Measurements from ENCODE around the gene ECE2.

Gene ECE2

DNA sequence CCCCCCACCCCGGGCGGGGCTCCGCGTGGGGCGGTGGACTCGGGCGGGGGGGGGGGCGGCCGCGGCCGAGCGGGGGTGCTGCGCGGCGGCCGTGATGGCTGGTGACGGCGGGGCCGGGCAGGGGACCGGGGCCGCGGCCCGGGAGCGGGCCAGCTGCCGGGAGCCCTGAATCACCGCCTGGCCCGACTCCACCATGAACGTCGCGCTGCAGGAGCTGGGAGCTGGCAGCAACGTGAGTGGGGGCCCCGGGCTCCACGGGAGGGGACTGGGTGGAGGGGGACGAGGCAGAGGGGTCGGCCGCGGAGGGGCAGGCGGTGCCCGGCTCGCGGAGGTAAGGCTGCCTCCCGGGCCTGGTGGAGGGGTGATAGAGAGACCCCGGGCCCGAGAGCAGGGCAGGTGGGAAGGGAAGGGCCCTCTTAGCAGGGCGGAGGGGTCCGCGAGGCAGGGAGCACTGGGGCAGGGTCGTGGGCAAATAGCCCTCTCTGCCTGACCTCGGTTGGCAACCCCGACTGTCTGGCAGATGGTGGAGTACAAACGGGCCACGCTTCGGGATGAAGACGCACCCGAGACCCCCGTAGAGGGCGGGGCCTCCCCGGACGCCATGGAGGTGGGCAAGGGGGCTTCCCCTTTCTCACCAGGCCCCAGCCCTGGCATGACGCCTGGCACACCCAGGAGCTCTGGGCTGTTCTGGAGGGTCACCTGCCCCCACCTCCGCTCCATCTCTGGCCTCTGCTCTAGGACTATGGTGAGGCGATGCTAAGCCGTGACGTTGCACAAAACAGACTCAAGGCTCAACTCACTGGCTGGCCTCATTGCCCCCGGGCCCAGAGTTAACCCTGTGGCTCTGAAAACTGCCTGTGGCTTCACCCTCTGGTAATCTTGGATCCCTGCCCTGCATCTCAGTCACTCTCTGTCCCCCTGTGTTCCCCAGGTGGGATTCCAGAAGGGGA lies at the start of gene ECE2:
Gene ECE2, plus strand, starts transcription at position 62 of the 950 bp plus-strand sequence. Its CDS starts 132 bp downstream, at position 194.
- DNase-seq (ENCODE audit: low read depth in 2 of 2): no peak

DNA sequence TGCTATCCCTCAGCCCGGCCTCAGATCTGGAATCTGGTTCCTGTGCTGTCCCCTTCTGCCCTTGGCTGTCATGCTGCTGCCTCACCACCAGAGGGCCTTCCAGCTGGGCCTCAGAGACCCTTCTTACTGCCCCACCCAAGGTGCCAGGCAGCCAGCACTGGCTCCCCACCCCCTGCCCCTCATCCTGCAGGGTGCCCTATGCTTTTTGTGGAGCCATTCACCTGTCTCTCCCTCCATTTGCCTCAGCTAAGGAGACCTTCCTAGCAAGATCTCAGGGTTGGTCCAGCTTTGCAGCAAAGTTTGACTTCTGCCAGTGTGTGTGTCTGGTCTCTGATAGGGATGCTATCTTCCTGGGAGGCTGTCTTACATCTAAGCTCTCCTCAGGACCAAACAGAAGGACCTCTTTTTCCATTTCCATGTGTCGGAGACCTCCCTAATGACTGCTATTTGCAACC lies 48.3 kb upstream of the ECE2 start:
- peak in 1 of 2 donors; percentile 36 for DNase-seq (ENCODE audit: low read depth in 2 of 2)

DNA sequence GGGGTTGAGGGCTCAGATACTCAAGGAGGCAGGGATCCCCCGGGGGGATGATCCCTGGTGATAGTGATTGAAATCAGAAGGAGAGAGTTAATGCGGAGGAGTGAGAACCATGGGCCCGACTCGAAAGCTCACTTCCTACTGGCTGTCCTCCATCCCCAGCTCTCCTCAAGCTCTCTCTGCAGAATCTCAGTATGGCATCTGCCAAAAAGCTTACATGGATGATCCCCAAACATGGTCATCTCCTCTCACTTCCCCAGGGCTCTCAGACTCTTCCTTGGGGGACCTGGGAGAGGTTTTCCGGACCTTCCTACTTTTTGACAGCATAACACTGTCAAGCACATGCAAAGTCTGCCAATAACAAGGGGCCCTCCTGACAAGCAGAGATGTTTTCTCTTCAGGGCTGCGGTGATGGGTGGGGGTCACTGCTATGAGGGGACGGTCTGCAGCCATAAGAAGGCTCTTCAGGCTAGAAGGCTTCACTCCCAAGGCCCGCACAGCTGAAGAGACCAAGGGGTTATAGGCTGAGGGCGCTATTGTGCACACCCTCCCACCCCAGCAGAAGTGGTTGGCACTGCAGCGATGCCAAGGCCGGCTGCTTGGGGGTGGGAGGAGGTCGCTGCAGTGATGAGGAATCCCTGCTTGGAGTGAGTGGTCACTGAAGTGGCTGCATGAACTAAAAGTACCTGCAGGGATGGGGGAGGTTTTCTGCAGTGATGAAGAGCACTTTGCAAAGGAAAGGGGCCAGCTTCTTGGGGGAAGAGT lies 47.3 kb upstream of the ECE2 start:
- DNase-seq (ENCODE audit: low read depth in 2 of 2): no peak

DNA sequence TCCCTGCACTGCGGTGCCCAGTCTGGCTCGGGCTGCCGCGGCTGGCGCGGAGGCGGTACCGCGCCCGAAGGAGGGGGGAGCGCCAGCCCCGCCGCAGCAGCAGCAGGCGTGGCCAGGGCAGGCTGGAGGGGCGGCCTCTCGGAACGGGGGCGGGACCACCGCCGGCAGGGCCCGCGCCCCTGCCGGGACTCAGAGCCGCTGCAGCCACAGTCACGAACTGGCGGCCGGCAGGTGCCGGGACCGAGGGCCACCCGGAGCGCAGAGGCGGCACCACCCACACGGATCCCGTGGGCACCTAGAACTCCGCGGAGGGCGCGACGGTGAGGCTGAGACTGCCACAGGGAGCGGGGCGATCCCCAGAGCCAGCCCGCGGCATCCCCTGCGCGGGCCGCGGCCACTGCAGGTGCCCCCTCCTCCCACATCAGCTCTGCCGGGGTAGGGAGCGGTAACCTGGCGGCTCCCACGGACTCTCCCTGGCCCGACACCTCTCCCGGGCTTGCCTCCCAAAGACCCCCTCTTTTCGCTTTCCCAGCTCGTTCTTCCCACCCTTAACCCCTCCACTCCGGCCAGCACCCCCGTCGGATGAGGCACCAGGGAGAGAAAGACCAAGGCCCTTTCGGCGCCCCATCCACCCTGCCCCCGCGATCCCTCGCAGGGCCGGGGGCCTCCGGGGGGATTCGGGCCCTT lies 46.3 kb upstream of the ECE2 start, which contains the start of gene VWA5B2:
Gene VWA5B2, plus strand, starts transcription at position 192 of the 687 bp plus-strand sequence. CDS start 944 bp downstream, outside the sequence.
- DNase-seq (ENCODE audit: low read depth in 2 of 2): peak; percentile 18 to 54

DNA sequence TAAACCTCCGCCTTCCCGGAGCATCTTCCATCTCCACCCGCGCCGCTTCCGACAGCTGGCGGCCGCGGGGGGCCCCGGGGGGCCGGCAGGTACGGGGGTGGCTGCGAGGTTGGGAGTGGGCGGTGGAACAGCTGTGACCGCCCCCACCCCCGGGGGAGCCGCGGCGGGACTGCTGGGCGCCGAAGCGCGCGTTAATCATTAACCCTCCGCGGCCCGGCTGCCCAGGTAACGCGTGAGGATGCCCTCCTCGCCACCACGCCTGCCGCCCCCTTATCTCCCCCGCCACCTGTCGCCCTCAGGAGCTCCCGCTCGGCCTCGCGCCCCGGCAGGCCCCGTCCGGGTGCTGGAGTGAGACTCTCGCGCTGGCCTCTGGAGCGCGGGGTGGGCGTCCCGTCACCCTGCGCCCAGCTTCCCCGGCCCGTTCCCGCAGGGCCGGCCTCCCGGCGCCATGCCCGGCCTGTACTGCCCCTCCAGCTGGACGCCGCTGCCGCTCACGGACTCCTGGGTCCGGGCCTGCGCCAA lies 45.7 kb upstream of the ECE2 start:
- no peak for DNase-seq (ENCODE audit: low read depth in 2 of 2)

DNA sequence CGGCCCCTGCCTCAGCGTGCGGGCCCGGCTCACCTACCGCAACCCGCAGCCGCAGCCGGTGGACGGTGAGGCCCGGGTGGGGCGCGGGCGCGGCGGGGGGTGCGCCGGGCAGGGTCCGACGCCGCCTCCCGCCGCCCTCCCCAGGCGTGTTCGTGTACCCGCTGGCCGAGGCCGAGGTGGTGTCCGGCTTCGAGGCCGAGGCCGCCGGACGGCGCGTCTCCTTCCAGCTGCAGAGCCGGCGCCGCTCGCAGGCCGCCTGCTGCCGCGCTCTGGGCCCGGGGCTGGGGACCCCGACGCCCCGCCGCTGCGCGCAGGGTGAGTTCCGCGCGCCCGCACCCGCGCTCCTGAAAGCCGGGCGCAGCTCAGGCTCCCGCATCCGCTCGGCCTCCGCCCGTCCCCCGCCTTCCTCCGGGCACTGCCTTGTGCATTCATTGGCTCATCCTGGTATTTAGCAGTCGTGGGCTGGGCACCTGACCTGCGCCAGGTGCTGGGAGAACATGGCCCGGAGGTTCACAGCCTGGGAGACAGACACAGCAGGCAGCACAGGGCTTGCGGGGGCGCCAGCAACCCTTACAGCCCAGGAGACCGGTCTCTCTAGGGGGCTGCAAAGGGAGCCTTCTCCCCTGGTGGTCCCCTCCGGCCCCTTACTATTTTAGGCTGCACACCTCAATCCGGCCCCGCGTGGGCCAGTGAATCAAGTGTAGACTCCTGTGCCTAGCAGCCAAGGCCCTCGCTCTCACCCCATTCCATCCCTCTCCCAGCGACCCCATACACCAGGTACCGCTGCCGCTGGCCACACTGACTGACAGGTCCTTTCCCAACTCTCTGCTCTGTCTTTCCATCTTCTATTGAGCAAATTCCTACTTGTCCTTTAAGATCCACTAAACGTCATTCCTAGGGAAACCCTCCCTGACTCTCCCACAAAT lies 45.0 kb upstream of the ECE2 start:
- DNase-seq (ENCODE audit: low read depth in 2 of 2): no peak

DNA sequence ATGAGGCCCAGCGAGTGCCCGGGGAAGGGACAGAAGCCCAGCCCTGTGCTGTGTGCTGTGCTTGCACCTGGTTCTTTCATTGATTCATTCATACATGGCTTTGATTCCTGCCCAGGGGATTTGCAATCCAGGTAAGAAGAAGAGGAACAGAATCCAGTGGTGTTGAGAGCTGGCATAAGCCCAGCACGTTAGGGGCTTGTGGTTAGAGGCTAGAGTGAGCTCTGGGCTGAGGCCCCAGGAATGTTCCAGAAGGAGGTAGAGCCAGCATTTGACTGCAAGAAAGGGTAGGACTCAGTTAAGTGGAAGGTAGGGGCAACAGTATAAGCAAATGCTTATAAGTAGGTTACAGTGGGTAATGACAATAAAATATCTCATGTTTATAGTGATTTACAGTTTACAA lies 44.2 kb upstream of the ECE2 start:
- no peak for DNase-seq (ENCODE audit: low read depth in 2 of 2)

DNA sequence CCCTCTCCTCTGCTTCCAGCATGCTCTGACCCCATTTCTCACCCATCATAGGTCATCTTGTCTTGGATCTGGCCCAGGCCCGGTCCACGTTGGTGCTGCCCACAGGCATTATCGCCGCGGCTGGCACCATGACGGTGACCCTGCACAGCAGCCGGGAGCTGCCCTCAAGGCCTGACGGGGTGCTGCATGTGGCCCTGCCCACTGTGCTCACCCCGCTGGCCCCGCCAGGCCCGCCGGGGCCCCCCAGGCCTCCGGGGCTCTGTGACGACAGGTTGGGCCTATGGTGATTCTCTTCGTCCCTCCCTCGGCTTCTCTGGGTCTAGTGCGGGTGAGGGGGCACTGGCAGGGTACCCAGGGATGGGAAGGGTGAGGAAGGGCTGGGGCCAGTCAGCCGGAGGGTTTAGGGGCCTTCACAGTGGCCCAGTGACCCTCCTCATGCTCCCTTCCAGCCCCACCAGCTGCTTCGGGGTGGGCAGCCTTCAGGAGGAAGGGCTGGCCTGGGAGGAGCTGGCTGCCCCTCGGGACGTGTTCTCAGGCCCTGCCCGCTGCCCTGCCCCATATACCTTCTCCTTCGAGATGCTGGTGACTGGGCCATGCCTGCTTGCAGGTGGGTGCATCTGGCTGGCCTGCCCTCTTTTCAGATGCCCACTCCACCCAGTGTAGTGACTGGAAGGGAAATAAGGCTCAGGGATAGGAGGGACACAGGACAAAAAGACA lies 42.5 kb upstream of the ECE2 start:
- DNase-seq (ENCODE audit: low read depth in 2 of 2): no peak

DNA sequence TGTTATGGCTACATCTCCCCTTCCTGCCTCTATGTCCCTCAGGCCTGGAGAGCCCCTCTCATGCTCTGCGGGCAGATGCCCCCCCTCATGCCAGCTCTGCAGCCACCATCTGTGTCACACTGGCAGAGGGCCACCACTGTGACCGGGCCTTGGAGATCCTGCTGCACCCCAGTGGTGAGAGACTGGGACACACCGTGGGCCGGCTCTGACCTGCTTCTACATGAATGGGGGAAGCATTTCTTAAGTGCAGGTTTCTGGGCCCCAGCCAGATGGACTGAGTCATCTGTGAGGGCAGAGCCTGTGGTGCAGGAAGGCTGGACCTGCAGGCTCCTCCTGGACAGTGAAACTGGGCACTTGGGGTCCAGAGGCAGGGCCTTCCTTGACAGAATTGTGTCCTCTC lies 41.6 kb upstream of the ECE2 start:
- DNase-seq (ENCODE audit: low read depth in 2 of 2): no peak

DNA sequence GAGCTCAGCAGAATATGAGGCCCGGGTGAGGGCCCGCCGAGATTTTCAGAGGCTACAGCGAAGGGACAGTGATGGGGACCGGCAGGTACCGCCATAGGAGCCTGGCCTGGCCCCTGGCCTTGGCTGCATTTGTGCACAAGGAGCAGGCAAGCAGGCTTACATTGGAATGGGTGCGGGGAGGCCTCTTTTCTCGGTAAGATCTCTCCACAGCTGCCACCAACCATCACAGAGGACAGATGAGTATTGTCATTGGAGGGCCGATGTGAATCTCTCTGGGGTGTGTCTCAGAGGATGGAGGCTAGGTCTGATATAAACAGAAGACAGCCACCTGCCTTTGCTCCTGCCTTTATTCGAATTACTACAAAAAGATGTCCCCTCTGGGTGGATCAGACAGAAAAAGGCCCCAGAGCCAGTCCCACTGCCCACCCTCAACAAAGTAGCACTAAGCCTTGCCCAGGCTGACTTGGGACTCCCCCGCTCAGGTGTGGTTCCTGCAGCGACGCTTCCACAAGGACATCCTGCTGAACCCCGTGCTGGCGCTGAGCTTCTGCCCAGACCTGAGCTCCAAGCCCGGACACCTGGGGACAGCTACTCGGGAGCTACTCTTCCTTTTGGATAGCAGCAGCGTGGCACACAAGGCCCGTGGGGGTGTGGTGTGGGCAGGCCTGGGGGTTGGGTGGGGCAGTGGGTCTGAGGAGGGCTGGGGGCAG lies 41.0 kb upstream of the ECE2 start:
- no peak for DNase-seq (ENCODE audit: low read depth in 2 of 2)

DNA sequence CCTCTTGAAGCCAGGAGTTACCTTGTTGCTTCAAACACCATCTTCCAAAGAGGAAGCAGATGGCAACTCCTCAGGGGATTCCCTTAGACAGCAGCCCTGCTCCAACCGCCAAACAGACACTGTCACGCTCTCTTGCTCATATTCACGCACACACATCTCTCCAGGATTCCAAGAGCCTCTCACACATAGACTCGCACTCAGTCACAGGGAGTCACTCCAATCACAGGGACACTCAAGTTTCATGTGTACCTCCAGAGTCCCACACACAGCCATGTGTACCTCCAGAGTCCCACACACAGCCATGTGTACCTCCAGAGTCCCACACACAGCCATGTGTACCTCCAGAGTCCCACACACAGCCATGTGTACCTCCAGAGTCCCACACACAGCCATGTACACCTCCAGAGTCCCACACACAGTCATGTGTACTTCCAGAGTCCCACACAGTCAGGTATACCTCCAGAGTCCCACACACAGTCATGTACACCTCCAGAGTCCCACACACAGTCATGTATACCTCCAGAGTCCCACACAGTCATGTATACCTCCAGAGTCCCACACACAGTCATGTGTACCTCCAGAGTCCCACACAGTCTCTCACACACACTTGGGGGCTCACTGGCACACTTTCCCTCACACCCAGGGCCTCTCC lies 40.3 kb upstream of the ECE2 start:
- no peak for DNase-seq (ENCODE audit: low read depth in 2 of 2)

DNA sequence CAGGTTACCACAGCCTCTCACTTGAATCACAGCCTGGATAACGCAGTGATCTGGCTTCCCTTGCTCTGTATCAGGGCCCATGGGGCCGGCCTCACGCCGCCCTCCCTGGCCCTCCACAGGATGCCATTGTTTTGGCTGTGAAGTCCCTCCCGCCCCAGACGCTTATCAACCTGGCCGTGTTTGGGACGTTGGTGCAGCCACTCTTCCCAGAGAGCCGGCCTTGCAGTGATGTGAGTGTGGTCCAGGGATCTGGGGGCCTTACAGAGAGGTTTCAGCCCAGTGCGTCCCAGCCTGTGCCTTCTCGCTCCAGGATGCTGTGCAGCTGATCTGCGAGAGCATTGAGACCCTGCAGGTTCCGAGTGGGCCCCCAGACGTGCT lies 39.8 kb upstream of the ECE2 start:
- DNase-seq (ENCODE audit: low read depth in 2 of 2): no peak

DNA sequence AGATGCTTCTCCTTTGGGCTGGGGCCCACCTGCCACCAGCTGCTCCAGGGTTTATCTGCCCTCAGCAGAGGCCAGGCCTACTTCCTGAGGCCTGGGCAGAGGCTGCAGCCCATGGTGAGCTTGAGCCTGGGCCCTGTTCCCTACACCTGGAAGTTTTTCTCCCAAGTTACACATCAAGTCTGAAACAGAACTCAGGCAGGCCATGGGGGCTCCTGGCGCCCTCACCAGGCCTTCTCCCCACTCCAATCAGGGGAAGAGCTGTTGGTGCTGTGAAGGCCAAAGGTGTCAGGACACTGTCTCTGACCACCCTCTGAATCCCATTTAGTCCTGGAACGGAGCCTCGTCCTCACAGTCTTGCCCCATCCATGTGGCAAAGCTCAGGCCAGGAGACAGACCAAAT lies 39.2 kb upstream of the ECE2 start:
- no peak for DNase-seq (ENCODE audit: low read depth in 2 of 2)

DNA sequence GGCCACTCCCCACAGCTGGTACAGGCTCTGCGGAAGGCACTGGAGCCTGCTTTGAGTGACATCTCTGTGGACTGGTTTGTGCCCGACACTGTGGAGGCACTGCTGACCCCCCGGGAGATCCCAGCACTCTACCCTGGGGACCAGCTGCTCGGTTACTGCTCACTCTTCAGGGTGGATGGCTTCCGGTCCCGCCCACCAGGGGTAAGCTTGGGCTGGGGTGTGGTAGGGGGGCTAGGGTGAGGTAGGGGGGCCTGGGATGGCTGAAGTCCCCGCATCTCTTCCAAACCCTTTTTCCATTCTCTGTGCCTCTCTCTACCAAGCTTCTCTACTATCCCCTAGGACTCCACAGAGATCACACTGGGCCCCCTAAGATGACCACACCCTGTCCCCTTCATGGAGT lies 38.6 kb upstream of the ECE2 start:
- no peak for DNase-seq (ENCODE audit: low read depth in 2 of 2)

DNA sequence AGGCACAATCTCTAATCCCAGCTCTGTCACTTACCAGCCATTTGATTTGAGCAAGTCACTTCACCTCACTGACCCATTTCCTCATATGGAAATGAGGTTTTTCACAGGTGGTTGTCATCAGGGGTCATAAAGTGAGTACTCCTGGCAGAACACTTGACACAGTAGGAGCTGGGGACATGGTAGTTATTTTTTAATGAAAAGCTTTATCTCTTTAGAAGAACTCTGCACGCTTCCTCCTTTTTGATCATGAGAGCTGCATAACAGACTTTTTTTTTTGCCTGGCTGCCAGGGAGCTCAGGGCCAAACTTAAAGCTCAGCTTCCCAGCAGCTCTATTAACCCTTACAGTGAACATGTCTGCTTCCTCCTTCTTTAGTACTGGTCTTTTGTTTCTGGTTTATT lies 38.0 kb upstream of the ECE2 start:
- no peak for DNase-seq (ENCODE audit: low read depth in 2 of 2)

DNA sequence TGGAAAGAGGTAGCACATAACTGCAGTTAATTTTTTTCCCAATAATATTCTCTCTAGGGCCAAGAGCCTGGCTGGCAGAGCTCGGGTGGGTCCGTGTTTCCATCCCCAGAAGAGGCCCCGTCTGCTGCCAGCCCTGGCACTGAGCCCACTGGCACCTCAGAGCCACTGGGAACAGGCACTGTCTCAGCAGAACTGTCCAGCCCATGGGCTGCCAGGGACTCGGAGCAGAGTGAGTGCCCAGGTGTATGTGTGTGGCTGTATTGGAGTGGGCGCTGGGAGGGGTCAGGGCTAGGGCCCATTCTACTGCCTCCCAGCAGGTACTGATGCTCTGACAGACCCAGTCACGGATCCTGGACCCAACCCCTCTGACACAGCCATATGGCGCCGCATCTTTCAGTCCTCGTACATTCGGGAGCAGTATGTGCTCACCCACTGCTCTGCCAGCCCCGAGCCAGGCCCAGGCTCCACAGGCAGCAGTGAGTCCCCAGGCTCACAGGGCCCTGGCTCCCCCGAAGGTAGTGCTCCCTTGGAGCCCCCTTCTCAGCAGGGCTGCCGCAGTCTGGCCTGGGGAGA lies 37.5 kb upstream of the ECE2 start:
- no peak for DNase-seq (ENCODE audit: low read depth in 2 of 2)

DNA sequence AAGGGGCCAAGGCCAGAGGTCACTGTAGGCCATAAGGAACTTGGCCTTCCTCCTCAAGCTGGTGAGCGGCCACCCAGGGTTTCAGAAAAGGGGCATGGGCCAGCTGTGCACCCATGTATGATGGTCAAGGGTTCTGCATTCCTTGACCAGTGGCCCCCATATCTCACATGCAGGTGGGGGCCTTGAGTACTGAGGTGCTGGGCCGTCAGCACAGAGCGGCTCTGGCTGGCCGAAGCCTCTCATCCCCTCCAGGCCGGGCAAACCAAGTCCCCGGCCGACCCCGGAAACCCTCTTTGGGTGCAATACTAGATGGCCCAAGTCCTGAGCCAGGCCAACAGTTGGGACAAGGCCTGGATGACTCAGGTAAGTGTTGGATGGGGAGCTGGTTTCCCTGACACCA lies 36.6 kb upstream of the ECE2 start:
- DNase-seq (ENCODE audit: low read depth in 2 of 2): no peak

DNA sequence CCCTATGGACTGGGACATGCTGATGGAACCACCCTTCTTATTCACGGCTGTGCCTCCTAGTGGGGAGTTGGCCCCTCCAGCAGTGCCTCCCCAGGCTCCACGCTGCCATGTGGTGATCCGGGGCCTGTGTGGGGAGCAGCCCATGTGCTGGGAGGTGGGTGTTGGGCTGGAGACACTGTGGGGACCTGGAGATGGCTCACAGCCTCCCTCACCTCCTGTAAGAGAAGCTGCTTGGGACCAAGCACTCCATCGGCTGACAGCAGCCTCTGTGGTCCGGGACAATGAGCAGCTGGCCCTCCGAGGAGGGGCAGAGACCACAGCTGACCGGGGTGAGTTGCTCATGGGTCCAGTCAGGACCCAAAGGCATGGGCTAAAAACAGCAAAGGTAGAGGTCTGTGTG lies 36.1 kb upstream of the ECE2 start:
- no peak for DNase-seq (ENCODE audit: low read depth in 2 of 2)

Data from stimulated activated CD4-positive, alpha-beta T cell treated with anti-CD3 and anti-CD28 coated beads, Interleukin-15, amount 100 ng/mL, for 48 hours (primary cell).